ENCODE measurements around the gene CD3G.
"Not testable (repeated sequence)": the region's sequence is repeated elsewhere in the genome, so short reads cannot be mapped to it uniquely, and the experiment has no call there.

DNA sequence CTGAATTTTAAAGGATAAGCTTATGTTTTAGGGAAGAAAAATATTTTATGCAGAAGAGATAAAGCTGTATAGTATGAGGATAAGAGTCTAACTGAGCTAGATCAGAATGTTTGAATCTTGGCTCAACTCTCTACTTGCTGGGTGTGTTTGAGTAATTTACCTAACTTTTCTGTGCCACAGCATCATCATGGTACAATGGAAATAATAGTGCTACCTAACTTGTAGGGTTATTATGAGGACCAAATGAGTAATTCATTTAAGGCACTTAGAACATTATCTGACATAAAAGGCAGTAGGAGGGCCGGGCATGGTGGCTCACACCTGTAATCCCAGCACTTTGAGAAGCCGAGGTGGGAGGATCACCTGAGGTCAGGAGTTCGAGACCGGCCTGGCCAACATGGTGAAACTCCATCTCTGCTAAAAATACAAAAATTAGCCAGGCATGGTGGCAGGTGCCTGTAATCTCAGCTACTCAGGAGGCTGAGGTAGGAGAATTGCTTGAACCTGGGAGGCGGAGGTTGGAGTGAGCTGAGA, 35.1 kb upstream of the CD3G start:
- TF ChIP-seq, protein P1, sequence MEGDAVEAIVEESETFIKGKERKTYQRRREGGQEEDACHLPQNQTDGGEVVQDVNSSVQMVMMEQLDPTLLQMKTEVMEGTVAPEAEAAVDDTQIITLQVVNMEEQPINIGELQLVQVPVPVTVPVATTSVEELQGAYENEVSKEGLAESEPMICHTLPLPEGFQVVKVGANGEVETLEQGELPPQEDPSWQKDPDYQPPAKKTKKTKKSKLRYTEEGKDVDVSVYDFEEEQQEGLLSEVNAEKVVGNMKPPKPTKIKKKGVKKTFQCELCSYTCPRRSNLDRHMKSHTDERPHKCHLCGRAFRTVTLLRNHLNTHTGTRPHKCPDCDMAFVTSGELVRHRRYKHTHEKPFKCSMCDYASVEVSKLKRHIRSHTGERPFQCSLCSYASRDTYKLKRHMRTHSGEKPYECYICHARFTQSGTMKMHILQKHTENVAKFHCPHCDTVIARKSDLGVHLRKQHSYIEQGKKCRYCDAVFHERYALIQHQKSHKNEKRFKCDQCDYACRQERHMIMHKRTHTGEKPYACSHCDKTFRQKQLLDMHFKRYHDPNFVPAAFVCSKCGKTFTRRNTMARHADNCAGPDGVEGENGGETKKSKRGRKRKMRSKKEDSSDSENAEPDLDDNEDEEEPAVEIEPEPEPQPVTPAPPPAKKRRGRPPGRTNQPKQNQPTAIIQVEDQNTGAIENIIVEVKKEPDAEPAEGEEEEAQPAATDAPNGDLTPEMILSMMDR (IDR thresholded peaks at IDR 0.05) = not testable (repeated sequence)
- TF ChIP-seq POLR2A (IDR thresholded peaks at IDR 0.05) = not testable (repeated sequence)

Measured in adrenal gland (tissue), 5 donors.